NCI-H2196 (cell line): Measurements from ENCODE around the gene CCT6A.
"Not testable (repeated sequence)": the region's sequence is repeated elsewhere in the genome, so short reads cannot be mapped to it uniquely, and the experiment has no call there.

Experiments
- DNase-seq: peaks from one replicate; lab custom pipeline; 2025; ENCODE audit not compliant: unreplicated experiment; lab: John Stamatoyannopoulos, UW

The CCT6A gene

GRCh38 chr7:56051339-56052191 is at the start of gene CCT6A, which contains the start of gene PSPH:
Gene CCT6A (plus strand): TSS chr7:56051765. CDS start chr7:56051849, 84 bp downstream.
Gene PSPH (minus strand): TSS chr7:56051444. CDS start chr7:56021212, 30,232 bp downstream.
- peak; percentile 100 for DNase-seq

- DNase-seq: no peak
Observed at GRCh38 chr7:56003749-56004148, 47.8 kb upstream of the CCT6A start.

- peak; percentile 75 for DNase-seq
Observed at GRCh38 chr7:56007167-56007652, 44.4 kb upstream of the CCT6A start.

- DNase-seq: no peak
Observed at GRCh38 chr7:56007891-56008290, 43.7 kb upstream of the CCT6A start.

- DNase-seq: peak; percentile 97
Observed at GRCh38 chr7:56009695-56010094, 41.9 kb upstream of the CCT6A start.

GRCh38 chr7:56017015-56017414 is 34.5 kb upstream of the CCT6A start:
- not testable (repeated sequence) for DNase-seq

GRCh38 chr7:56019501-56019900 is 32.1 kb upstream of the CCT6A start:
- DNase-seq: no peak

GRCh38 chr7:56023500-56023899 is 28.1 kb upstream of the CCT6A start:
- no peak for DNase-seq

- peak; percentile 55 for DNase-seq
Observed at GRCh38 chr7:56026538-56026937, 25.0 kb upstream of the CCT6A start.

- DNase-seq: peak; percentile 13
Observed at GRCh38 chr7:56028942-56029630, 22.5 kb upstream of the CCT6A start.

GRCh38 chr7:56030340-56030739 is 21.2 kb upstream of the CCT6A start:
- DNase-seq: no peak

GRCh38 chr7:56031556-56031955 is 20.0 kb upstream of the CCT6A start:
- DNase-seq: not testable (repeated sequence)

GRCh38 chr7:56032578-56032977 is 19.0 kb upstream of the CCT6A start:
- not testable (repeated sequence) for DNase-seq

GRCh38 chr7:56033671-56034432 is 17.7 kb upstream of the CCT6A start:
- DNase-seq: peak; percentile 92

- DNase-seq: no peak
Observed at GRCh38 chr7:56040730-56041129, 10.8 kb upstream of the CCT6A start.

- DNase-seq: not testable (repeated sequence)
Observed at GRCh38 chr7:56045758-56046157, 5.8 kb upstream of the CCT6A start.

GRCh38 chr7:56046721-56047445 is 4.7 kb upstream of the CCT6A start:
- DNase-seq: peak; percentile 40

- not testable (repeated sequence) for DNase-seq
Observed at GRCh38 chr7:56047446-56048116, 4.0 kb upstream of the CCT6A start.

- DNase-seq: no peak
Observed at GRCh38 chr7:56048245-56048644, 3.3 kb upstream of the CCT6A start.

GRCh38 chr7:56048763-56049162 is 2.8 kb upstream of the CCT6A start:
- peak; percentile 72 for DNase-seq
